Activated B cell treated with CpG ODN at 0.5 μM for 24 hours (primary cell): ENCODE data around the gene HACD1. TPM values are rescaled to one million over a fixed set of nuclear protein-coding genes. Genes with fewer than 3 reads are reported as not detected.

Experiments used
- ATAC-seq: fragments of 200-7000 bp; cut with Tn5 transposase; one replicate; pipeline ENCODE4 v1.10.0; 2021; ENCODE audit warnings: low read depth, mild to moderate bottlenecking, moderate library complexity
- CTCF ChIA-PET: fragments of 350-600 bp; sonication (Branson Sonifier 250); formaldehyde crosslinking; loops from one replicate; lab custom pipeline; 2021; ENCODE audit warnings: antibody characterized with exemption; lab: Charles Lee
- POLR2A ChIA-PET: fragments of 350-600 bp; sonication (Branson Sonifier 250); formaldehyde crosslinking; loops from one replicate; lab custom pipeline; 2021; ENCODE audit warnings: antibody characterized with exemption; lab: Charles Lee
- DNase-seq: peaks from one replicate; pipeline ENCODE4 v3.0.0; 2022
- H3K27ac Mint-ChIP-seq: one replicate; pipeline ENCODE4 v1.8.0; 2020; ENCODE audit warnings: mixed read lengths
- H3K27me3 Mint-ChIP-seq: one replicate; pipeline ENCODE4 v1.8.0; 2021; ENCODE audit warnings: mixed read lengths
- H3K36me3 Mint-ChIP-seq: one replicate; pipeline ENCODE4 v1.8.0; 2021; ENCODE audit warnings: low read depth, mixed read lengths
- H3K4me1 Mint-ChIP-seq: one replicate; pipeline ENCODE4 v1.8.0; 2021; ENCODE audit warnings: mixed read lengths
- H3K4me3 Mint-ChIP-seq: one replicate; pipeline ENCODE4 v1.8.0; 2020; ENCODE audit warnings: mild to moderate bottlenecking, mixed read lengths
- H3K9me3 Mint-ChIP-seq: one replicate; pipeline ENCODE4 v1.8.0; 2020; ENCODE audit warnings: mixed read lengths
- intact Hi-C: fragments of 100-400 bp; cut with micrococcal nuclease; formaldehyde crosslinking; loops from one replicate; pipeline ENCODE4 v1.15.1; 2024
- total RNA-seq: library from RNA; stranded (reverse); gene quantifications from 2 replicates; pipeline ENCODE4 v1.2.3, GENCODE V29; 2022
- TF ChIP-seq, protein P1 (sequence below): fragments of 200-600 bp; IDR thresholded peaks from one replicate; pipeline ENCODE4 v1.8.0; 2022; ENCODE audit warnings: antibody characterized with exemption, mild to moderate bottlenecking

HACD1 gene
- total RNA-seq, 1 donor from 2014 or later = 1.8 TPM

DNA sequence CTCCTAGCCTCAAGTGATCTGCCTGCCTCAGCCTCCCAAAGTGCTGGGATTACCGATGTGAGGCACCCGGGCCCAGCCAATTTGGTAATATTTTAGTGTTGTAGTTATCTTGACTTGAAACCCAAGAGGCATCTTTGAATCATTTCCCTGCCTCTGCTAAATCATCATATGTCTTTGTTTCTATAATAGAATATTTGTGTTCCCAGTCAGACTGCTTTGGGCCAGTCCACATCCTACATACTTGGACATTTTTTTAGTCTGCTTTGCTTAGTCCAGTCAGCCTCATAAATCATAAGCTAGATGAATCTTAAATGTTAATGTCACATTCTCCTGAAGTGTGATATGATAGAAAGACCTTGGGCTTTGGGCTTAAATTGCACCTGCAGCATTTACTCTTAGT is 32.7 kb upstream of the HACD1 start:
- Mint-ChIP-seq H3K4me3 (no peak overlapping the region), H3K9me3 (peaks cover 2% of the 10 kb centered on the region), H3K27ac (peak overlapping the region; percentile 56), H3K36me3 (peaks cover 46% of the 10 kb centered on the region), H3K27me3 (no peaks in the 10 kb centered on the region), H3K4me1 (peaks cover 67% of the 10 kb centered on the region)
- intact Hi-C loops = no loop called here
- CTCF ChIA-PET = interaction anchor here (0.5 kb wide), 1 partner anchor 48 kb away, joined by 3 read pairs; no protein-coding TSS in a partner anchor
- POLR2A ChIA-PET = no interaction called here
- TF ChIP-seq, protein P1, sequence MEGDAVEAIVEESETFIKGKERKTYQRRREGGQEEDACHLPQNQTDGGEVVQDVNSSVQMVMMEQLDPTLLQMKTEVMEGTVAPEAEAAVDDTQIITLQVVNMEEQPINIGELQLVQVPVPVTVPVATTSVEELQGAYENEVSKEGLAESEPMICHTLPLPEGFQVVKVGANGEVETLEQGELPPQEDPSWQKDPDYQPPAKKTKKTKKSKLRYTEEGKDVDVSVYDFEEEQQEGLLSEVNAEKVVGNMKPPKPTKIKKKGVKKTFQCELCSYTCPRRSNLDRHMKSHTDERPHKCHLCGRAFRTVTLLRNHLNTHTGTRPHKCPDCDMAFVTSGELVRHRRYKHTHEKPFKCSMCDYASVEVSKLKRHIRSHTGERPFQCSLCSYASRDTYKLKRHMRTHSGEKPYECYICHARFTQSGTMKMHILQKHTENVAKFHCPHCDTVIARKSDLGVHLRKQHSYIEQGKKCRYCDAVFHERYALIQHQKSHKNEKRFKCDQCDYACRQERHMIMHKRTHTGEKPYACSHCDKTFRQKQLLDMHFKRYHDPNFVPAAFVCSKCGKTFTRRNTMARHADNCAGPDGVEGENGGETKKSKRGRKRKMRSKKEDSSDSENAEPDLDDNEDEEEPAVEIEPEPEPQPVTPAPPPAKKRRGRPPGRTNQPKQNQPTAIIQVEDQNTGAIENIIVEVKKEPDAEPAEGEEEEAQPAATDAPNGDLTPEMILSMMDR = no peak
- no peak for DNase-seq
- no peak for ATAC-seq

DNA sequence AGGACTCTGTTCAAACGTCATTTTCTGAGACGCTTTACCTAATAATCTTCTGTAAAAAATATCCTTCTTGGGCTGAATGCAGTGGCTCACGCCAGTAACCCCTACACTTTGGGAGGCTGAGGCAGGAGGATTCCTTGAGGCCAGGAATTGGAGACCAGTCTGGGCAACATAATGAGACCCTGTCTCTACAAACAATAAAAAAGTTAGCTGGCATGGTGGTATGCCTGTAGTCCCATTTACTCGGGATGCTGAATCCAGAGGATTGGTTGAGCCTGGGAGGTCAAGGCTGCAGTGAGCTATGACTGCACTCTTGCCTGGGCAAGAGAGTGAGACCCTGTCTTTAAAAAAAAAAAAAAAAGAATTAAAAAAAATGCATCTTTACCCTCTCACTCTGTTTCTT is 31.9 kb upstream of the HACD1 start:
- ATAC-seq (no peak), DNase-seq (no peak)
- peaks cover 66% of the 10 kb centered on the region for H3K4me1 Mint-ChIP-seq
- ChIA-PET CTCF (no interaction called here), POLR2A (interaction anchor here (0.5 to 0.6 kb wide), 2 partner anchors 47 to 57 kb away, joined by 3 read pairs; no protein-coding TSS in a partner anchor)
- H3K9me3 Mint-ChIP-seq = peaks cover 2% of the 10 kb centered on the region
- TF ChIP-seq, protein P1 = no peak
- H3K27ac Mint-ChIP-seq = peak overlapping the region; percentile 84
- H3K27me3 Mint-ChIP-seq = no peaks in the 10 kb centered on the region
- intact Hi-C loops = no loop called here
- H3K36me3 Mint-ChIP-seq = peaks cover 51% of the 10 kb centered on the region
- H3K4me3 Mint-ChIP-seq = peak overlapping the region; percentile 58

DNA sequence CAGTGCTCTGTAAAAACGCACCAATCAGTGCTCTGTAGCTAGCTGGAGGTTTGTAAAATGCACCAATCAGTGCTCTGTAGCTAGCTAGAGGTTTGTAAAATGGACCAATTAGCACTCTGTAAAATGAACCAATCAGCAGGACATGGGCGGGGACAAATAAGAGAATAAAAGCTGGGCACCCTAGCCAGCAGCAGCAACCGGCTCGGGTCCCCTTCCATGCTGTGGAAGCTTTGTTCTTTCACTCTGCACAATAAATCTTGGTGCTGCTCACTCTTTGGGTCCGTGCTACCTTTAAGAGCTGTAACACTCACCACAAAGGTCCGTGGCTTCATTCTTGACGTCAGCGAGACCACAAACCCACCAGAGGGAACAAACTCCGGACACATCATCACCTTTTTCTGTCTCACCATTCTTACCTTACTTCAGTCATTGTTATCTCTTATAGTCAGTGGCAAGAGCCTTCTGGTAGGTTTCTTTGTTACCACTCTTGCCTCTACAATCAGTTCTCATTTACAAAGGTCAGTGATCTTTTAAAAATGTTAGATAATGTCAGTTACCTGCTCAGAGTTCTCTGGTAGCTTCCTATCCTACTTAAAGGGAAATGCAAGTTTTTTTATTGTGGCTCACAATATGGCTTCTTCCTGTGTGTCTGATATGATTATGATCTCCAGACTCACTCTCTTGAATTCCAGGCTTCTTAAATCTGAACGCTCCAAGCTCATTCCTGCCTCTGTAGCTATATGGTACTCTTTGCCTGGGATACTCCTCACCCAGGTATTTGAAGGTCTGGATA is 31.3 kb upstream of the HACD1 start:
- ATAC-seq = peak; percentile 8
- ChIA-PET CTCF (interaction anchor here (0.6 kb wide), 1 partner anchor 29 kb away, joined by 4 read pairs; no protein-coding TSS in a partner anchor), POLR2A (interaction anchor here (0.5 to 1.2 kb wide), 3 partner anchors 9 to 58 kb away, joined by 3 read pairs; no protein-coding TSS in a partner anchor)
- peaks cover 67% of the 10 kb centered on the region for H3K4me1 Mint-ChIP-seq
- peak overlapping the region; percentile 58 for H3K4me3 Mint-ChIP-seq
- peak; percentile 36 for DNase-seq
- H3K9me3 Mint-ChIP-seq = no peaks in the 10 kb centered on the region
- TF ChIP-seq, protein P1 = no peak
- H3K27ac Mint-ChIP-seq = peak overlapping the region; percentile 84
- peaks cover 53% of the 10 kb centered on the region for H3K36me3 Mint-ChIP-seq
- intact Hi-C loops = no loop called here
- H3K27me3 Mint-ChIP-seq = no peaks in the 10 kb centered on the region

DNA sequence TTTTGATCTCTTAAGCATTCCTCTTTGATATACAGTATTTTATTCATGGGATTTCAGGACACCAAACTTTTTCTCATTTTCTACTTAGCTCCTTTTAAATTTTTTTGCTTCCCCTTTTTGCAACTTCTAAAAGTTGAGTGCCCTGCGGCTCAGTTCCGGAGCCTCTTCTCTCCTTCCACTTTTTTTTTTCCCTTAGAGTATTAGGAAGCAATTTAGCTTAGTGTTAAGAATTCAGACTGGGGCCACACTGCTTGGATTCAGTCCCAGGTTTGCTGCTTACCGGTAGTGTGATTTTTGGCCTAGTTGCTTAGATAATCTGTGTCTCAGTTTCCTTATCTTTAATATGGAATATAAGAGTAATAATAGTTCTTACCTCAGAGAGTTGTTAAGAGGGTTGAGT is 30.2 kb upstream of the HACD1 start:
- ATAC-seq (no peak), DNase-seq (no peak)
- peaks cover 44% of the 10 kb centered on the region for H3K36me3 Mint-ChIP-seq

More for the DNA sequence above, 30.2 kb upstream of the HACD1 start:
- ChIA-PET CTCF (interaction anchor here (0.6 kb wide), 1 partner anchor 41 kb away, joined by 3 read pairs; no protein-coding TSS in a partner anchor), POLR2A (no interaction called here)
- no peak overlapping the region for H3K27ac Mint-ChIP-seq
- H3K9me3 Mint-ChIP-seq = no peaks in the 10 kb centered on the region
- intact Hi-C loops = no loop called here
- TF ChIP-seq, protein P1 = no peak
- H3K4me3 Mint-ChIP-seq = peak overlapping the region; percentile 45
- H3K27me3 Mint-ChIP-seq = no peaks in the 10 kb centered on the region
- H3K4me1 Mint-ChIP-seq = peaks cover 75% of the 10 kb centered on the region
